HG03565 (cell line): ENCODE data around the gene PC.
"Not testable (repeated sequence)": the region's sequence is repeated elsewhere in the genome, so short reads cannot be mapped to it uniquely, and the experiment has no call there.

Experiments
- ATAC-seq: cut with Tn5 transposase; IDR thresholded peaks from one replicate; pipeline ENCODE4 v1.9.1; 2021; ENCODE audit warnings: mild to moderate bottlenecking, moderate library complexity; ENCODE audit not compliant: unreplicated experiment

Gene PC

GRCh38 chr11:66800720-66801428 lies 157.3 kb downstream of the PC start:
- ATAC-seq = peak; percentile 49

GRCh38 chr11:66799815-66800214 lies 158.4 kb downstream of the PC start:
- not testable (repeated sequence) for ATAC-seq
